SKM-1 treated with dmso at 0.1 percent for 144 hours (cell line): ENCODE results near the gene MPZL3.
A peak's percentile ranks its signal among the peaks of the same experiment; 100 is the strongest.

ENCODE experiments used
- DNase-seq: peaks from one replicate; lab custom pipeline; 2025; ENCODE audit not compliant: unreplicated experiment; lab: John Stamatoyannopoulos, UW

Gene MPZL3, protein sequence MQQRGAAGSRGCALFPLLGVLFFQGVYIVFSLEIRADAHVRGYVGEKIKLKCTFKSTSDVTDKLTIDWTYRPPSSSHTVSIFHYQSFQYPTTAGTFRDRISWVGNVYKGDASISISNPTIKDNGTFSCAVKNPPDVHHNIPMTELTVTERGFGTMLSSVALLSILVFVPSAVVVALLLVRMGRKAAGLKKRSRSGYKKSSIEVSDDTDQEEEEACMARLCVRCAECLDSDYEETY

DNA sequence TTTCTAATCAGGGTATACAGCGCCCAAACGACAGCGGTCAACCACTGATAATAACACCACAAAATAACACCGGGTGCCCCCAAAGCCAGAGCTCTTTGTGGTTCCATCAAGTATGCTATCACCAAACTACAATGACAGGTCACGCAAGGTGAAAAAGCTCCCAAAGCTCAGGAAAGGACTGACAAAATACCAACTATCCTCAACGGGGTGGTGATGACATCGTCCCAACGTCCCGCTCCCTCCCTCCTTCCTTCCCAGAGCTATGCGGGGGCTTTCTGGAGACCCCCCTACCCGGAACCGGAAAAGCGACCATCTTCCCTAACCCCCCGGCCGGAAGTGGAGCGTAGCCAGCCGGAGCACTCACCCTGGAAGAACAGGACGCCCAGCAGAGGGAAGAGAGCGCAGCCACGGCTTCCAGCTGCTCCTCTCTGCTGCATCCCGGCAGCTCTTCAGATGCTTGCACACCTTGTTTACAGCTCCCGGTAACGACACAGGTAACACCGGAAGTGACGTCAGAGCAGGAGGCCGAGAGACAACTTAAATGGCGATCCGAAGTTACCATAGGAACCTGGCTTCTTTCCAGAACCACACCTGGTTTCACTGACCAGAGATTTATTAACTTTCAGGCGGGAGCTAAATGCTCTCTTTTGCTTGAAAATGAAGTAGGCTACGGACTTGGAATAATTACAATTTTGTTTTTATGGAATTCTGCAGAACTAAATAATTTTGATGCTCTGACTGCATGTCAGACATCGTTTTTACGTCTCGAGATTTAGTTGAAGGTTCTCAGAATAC lies at the start of gene MPZL3:
MPZL3 (minus strand) TSS at position 508 of the 795 bp plus-strand sequence; CDS start at position 437, 71 bp downstream.
- peak; percentile 8 for DNase-seq

- no peak for DNase-seq
Measured at GRCh38 chr11:118301600-118302195, 49.5 kb upstream of the MPZL3 start.

- peak; percentile 24 for DNase-seq
Measured at GRCh38 chr11:118295815-118296454, 43.8 kb upstream of the MPZL3 start.

DNA sequence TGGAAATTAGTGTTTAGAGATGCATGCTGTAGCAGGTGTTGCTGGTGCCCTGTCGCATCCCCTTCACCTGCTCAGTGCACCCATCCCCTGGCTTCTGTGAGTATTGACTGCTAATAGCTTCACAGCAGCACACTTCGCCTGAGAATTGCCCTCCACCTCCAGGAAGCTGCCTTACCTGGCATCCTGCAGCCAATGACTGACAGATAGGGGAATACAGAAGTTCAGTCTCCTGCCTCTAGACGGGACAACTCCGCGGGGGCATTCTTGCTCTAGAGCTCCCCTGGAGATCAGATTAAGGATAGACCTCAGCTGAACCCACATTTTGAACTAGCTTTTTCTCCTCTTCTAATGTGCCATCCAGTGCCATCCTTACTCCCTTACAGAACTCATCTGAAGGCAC lies 43.0 kb upstream of the MPZL3 start:
- DNase-seq: no peak

DNA sequence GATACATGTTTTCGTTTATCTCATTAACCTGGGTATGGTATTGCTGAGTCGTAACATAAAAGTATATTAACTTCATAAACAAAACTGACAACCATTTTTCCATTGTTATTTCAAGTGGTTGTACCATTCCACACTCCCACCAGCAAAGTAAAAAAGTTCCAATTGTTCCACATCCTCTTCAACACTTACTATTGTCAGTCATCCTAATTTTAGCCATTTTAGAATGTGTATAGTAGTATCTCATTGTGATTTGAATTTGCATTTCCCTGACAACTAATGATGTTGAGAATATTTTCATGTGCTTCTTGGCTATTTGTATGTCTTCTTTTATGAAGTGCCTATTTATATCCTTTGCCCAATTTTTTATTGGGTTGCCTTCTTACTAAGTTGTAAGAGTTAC lies 41.9 kb upstream of the MPZL3 start:
- DNase-seq: no peak

- DNase-seq: peak; percentile 7
Measured at GRCh38 chr11:118291477-118292135, 39.4 kb upstream of the MPZL3 start.

DNA sequence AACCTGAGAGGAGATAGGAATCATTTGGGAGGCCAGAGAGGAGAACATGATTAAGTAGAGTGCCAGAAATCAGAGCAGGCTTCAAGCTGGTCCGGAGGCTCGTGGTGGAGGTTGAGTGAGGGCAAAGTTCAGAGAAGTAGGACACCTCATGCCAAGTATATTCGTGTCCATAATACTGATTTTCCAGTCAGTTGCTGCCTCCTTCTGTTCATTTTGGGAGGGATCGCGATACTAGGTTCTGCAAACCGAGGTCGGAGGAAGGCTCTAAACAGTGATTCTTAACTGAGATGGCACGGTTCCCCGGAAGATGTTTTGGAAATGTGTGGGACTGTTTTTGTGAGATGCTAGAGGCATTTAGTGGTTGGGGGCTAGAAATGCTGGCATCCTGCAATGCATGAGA lies 38.8 kb upstream of the MPZL3 start:
- DNase-seq: peak; percentile 26

DNA sequence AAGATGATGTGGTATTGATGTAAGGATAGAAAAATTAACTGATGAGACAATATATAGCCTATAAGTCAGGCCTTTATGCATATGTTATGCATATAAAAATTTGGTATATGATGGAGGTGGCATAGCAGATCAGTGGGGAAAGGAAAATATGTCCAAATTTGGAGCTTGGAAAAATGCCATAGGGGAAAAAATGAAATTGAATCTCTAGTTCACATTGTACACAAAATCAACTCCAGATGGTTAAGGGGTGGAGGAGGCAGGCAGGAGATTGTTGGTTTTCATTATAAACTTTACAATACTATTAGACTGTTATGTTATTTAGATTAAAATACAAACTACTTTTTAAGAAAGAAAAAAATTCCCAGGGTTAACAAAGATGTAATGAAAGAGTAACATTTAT lies 37.2 kb upstream of the MPZL3 start:
- no peak for DNase-seq

DNA sequence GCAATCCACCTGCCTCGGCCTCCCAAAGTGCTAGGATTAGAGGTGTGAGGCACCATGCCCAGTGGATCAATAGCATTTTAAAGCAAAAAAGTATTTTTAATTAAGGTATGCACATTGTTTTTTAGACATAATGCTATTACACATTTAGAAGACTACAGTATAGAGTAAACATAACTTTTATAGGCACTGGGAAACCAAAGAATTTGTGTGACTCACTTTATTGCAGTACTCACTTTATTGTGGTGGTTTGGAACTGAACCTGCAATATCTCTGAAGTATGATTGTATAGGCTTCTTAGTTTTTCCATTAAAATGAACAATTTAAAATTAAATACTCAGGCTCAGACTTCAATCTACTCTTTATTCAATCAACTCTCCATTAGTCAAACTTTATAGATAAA lies 34.8 kb upstream of the MPZL3 start:
- no peak for DNase-seq

DNA sequence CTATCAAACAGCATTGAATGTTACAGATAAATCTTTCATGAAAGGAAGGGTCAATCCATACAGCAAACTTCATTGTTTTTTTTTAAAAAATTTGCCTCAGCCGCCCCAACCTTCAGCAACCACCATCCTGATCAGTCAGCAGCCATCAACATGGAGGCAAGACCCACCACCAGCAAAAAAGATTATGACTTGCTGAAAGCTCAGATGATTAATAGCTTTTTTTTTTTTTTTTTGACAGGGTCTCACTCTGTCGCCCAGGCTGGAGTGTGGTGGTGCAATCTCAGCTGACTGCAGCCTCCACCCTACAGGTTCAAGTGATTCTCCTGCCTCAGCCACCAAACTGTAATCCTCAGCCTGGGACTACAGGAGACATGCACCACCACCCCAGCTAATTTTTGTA lies 34.4 kb upstream of the MPZL3 start:
- DNase-seq: no peak

GRCh38 chr11:118283756-118284350 lies 31.7 kb upstream of the MPZL3 start:
- no peak for DNase-seq

GRCh38 chr11:118283037-118283636 lies 31.0 kb upstream of the MPZL3 start:
- DNase-seq: no peak

- no peak for DNase-seq
Measured at GRCh38 chr11:118282606-118283005, 30.4 kb upstream of the MPZL3 start.

- no peak for DNase-seq
Measured at GRCh38 chr11:118281284-118281683, 29.1 kb upstream of the MPZL3 start.

DNA sequence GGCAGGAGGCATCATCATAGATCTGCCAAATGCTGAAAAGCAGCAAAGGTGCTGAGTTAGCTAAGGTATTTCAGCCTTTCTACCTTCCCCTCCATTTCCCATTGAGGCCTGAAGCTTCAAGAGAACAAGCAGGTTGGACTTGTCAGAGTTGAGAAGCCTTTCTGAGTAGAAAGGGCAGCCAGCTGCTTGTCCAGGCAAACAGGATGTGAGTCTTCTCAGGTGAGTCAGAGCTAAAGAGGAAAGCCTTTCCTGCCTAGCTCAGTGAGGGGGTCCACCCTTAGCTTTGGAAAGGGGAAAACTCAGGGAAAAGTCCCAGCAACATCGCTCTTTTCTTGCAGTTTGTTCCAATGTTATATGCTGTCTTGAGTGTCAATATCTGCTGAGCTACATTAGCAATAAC lies 25.1 kb upstream of the MPZL3 start:
- no peak for DNase-seq

- DNase-seq: no peak
Measured at GRCh38 chr11:118276422-118276821, 24.3 kb upstream of the MPZL3 start.

GRCh38 chr11:118275176-118275575 lies 23.0 kb upstream of the MPZL3 start:
- DNase-seq: no peak

- DNase-seq: no peak
Measured at GRCh38 chr11:118274186-118274585, 22.0 kb upstream of the MPZL3 start.

DNA sequence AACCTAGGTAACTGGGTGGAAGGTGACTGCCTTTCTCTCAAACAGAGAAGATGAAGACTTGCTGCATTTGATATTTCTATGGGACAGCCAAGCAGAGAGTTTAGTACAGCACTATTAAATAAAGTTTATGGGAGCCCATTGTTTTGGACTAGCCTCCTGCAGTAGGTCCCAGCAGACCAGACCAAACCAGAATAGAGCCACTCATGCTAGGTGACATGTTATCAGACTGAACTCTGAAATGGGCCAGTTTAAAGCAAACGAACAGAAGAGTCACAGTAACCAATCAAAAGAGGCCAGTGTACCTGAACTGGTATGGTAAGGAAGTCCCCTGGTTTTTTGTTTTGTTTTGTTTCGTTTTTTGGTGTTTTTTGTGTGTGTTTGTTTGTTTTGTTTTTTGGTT lies 19.8 kb upstream of the MPZL3 start:
- no peak for DNase-seq

GRCh38 chr11:118267486-118267885 lies 15.3 kb upstream of the MPZL3 start:
- DNase-seq: no peak
